HCT116 (cell line): ENCODE measurements around the gene RAD50. TPM values are rescaled to one million over a fixed set of nuclear protein-coding genes. Genes with fewer than 3 reads are reported as not detected.

Source experiments
- ATAC-seq: fragments of 200-7000 bp; cut with Tn5 transposase; 2 replicates; pipeline ENCODE4 v1.9.1; 2020; ENCODE audit warnings: mild to moderate bottlenecking, moderate library complexity
- BruUV-seq: library from RNA; stranded (reverse); fragments of 400-500 nt; replicated peaks from 2 replicates; lab custom pipeline; 2021; lab: Mats Ljungman, UMichigan
- CTCF ChIA-PET: fragments of 300-600 bp; sonication (Branson Sonifier 250); formaldehyde crosslinking; loops from one replicate; lab custom pipeline; 2021; ENCODE audit warnings: antibody characterized with exemption; lab: Charles Lee
- POLR2A ChIA-PET: fragments of 300-600, 350-600 bp; sonication (Branson Sonifier 250); formaldehyde crosslinking; loops from one replicate; lab custom pipeline; 2021; ENCODE audit warnings: antibody characterized with exemption; lab: Charles Lee
- RAD21 ChIA-PET, 2 experiments: fragments of 300-600 bp; sonication (Branson Sonifier 250); formaldehyde crosslinking; loops; one replicate each; lab custom pipeline; 2023; ENCODE audit warnings: low total read pairs in 2 of 2; ENCODE audit not compliant: uncharacterized antibody in 2 of 2, unreplicated experiment in 2 of 2, low non-redundant PET in 1 of 2; lab: Charles Lee
- DNase-seq: peaks from one replicate; pipeline ENCODE4 v3.0.0-alpha.2; 2010; ENCODE audit warnings: low read depth, low spot score
- H2AFZ ChIP-seq: fragments of 200-600 bp; shearing (Covaris generic), sonication (generic); 2 replicates; pipeline ENCODE4 v1.6.1; 2017; ENCODE audit warnings: low read depth, mixed run types, mixed read lengths, antibody characterized with exemption, low read length; ENCODE audit not compliant: poor library complexity, severe bottlenecking
- H3K27ac ChIP-seq: 2 replicates; pipeline ENCODE4 v1.5.1; 2012; ENCODE audit warnings: low read depth, low read length
- H3K27me3 ChIP-seq: fragments of 200-600 bp; sonication (generic); 2 replicates; pipeline ENCODE4 v1.6.1; 2016; ENCODE audit warnings: mixed run types, low read length, mixed read lengths; ENCODE audit not compliant: insufficient read depth
- H3K36me3 ChIP-seq, 2 experiments: fragments of 200-500 bp in 1 of 2; fragments of 200-600 bp in 1 of 2; sonication (Bioruptor generic) in 1 of 2; sonication (generic) in 1 of 2; 2 replicates each; pipeline versions ENCODE4 v1.5.1 to v1.6.1; 2014 to 2016; ENCODE audit warnings: low read length in 2 of 2, inconsistent platforms in 1 of 2, mixed read lengths in 1 of 2, mixed run types in 1 of 2; ENCODE audit not compliant: insufficient read depth in 2 of 2, control insufficient read depth in 1 of 2
- H3K4me1 ChIP-seq, 2 experiments: fragments of 200-600 bp in 1 of 2; sonication (generic) in 1 of 2; 2 replicates each; pipeline versions ENCODE4 v1.5.1 to v1.6.1; 2012 to 2017; ENCODE audit warnings: low read length in 2 of 2, inconsistent platforms in 1 of 2, mild to moderate bottlenecking in 1 of 2, mixed read lengths in 1 of 2, mixed run types in 1 of 2, moderate library complexity in 1 of 2; ENCODE audit not compliant: insufficient read depth in 2 of 2, control insufficient read depth in 1 of 2
- H3K4me2 ChIP-seq: fragments of 200-600 bp; sonication (generic); 2 replicates; pipeline ENCODE4 v1.6.1; 2017; ENCODE audit warnings: mixed run types, low read length, mixed read lengths
- H3K4me3 ChIP-seq, 2 experiments: fragments of 200-600 bp in 1 of 2; sonication (generic) in 1 of 2; replicated peaks in 1 of 2; 2 replicates each; pipeline ENCODE4 v1.5.1; 2011 to 2016; ENCODE audit warnings: low read length in 2 of 2, control low read depth in 1 of 2, low read depth in 1 of 2, mild to moderate bottlenecking in 1 of 2, mixed read lengths in 1 of 2, mixed run types in 1 of 2
- H3K79me2 ChIP-seq: fragments of 200-600 bp; sonication (generic); 2 replicates; pipeline ENCODE4 v1.6.1; 2017; ENCODE audit warnings: mild to moderate bottlenecking, mixed run types, low read length, moderate library complexity, mixed read lengths; ENCODE audit not compliant: insufficient read depth
- H3K9ac ChIP-seq: fragments of 200-600 bp; sonication (generic); 2 replicates; pipeline ENCODE4 v1.6.1; 2016; ENCODE audit warnings: low read length, mixed read lengths
- H3K9me2 ChIP-seq: fragments of 200-600 bp; sonication (generic), shearing (Covaris generic); 2 replicates; pipeline ENCODE4 v1.6.1; 2017; ENCODE audit warnings: mixed run types, mild to moderate bottlenecking, moderate library complexity; ENCODE audit not compliant: insufficient read depth
- H3K9me3 ChIP-seq, 2 experiments: fragments of 200-500 bp in 1 of 2; fragments of 200-600 bp in 1 of 2; sonication (Bioruptor generic) in 1 of 2; sonication (generic) in 1 of 2; 2 replicates each; pipeline ENCODE4 v1.6.1; 2014 to 2017; ENCODE audit warnings: low read length in 2 of 2, mixed read lengths in 2 of 2, inconsistent platforms in 1 of 2, low read depth in 1 of 2, mild to moderate bottlenecking in 1 of 2, mixed run types in 1 of 2, moderate library complexity in 1 of 2; ENCODE audit not compliant: control insufficient read depth in 1 of 2, insufficient read depth in 1 of 2
- H4K20me1 ChIP-seq: fragments of 200-600 bp; sonication (generic), shearing (Covaris generic); 2 replicates; pipeline ENCODE4 v1.6.1; 2017; ENCODE audit warnings: mixed run types, mild to moderate bottlenecking, moderate library complexity; ENCODE audit not compliant: insufficient read depth
- CBX3 ChIP-seq: IDR thresholded peaks from 2 replicates; pipeline ENCODE4 v1.6.1; 2012; ENCODE audit warnings: low read depth
- CEBPB ChIP-seq: IDR thresholded peaks from 2 replicates; pipeline ENCODE4 v1.6.1; 2012; ENCODE audit warnings: low read depth
- CTCF ChIP-seq, 3 experiments: fragments of 200-600 bp in 1 of 3; sonication (generic) in 1 of 3; IDR thresholded peaks in 2 of 3; conservative IDR thresholded peaks in 1 of 3; 2 replicates each; pipeline ENCODE4 v1.5.1; 2012 to 2017; ENCODE audit warnings: low read depth in 2 of 3, low read length in 2 of 3, antibody characterized with exemption in 1 of 3, borderline replicate concordance in 1 of 3, control low read depth in 1 of 3, mild to moderate bottlenecking in 1 of 3, mixed read lengths in 1 of 3, mixed run types in 1 of 3, moderate library complexity in 1 of 3; ENCODE audit not compliant: insufficient read depth in 1 of 3
- EZH2phosphoT487 ChIP-seq: fragments of 200-600 bp; IDR thresholded peaks from 2 replicates; pipeline ENCODE4 v1.6.1; 2018; ENCODE audit warnings: antibody characterized with exemption, borderline replicate concordance
- FOSL1 ChIP-seq: IDR thresholded peaks from 2 replicates; pipeline ENCODE4 v1.6.1; 2012; ENCODE audit warnings: low read depth
- JUND ChIP-seq: IDR thresholded peaks from 2 replicates; pipeline ENCODE4 v1.6.1; 2012
- MAX ChIP-seq: IDR thresholded peaks from 2 replicates; pipeline ENCODE4 v1.6.1; 2012
- RAD21 ChIP-seq: IDR thresholded peaks from 2 replicates; pipeline ENCODE4 v1.6.1; 2012; ENCODE audit warnings: low read depth, mild to moderate bottlenecking
- SP1 ChIP-seq: IDR thresholded peaks from 2 replicates; pipeline ENCODE4 v1.6.1; 2012; ENCODE audit warnings: low read depth
- YY1 ChIP-seq: IDR thresholded peaks from 2 replicates; pipeline ENCODE4 v1.6.1; 2011; ENCODE audit warnings: low read length, low read depth, moderate library complexity, mild to moderate bottlenecking; ENCODE audit not compliant: insufficient replicate concordance; ENCODE audit errors: extremely low read depth
- intact Hi-C: fragments of 100-400 bp; cut with micrococcal nuclease; formaldehyde crosslinking; loops from 2 replicates; pipeline ENCODE4 v1.10.0; 2022
- total RNA-seq: library from RNA; stranded (reverse); gene quantifications from one replicate; pipeline ENCODE4 v1.2.1, GENCODE V29; 2021; ENCODE audit not compliant: unreplicated experiment

The RAD50 gene
- total RNA-seq, 1 experiment from 2014 or later, result 43.6 TPM

GRCh38 chr5:132677191-132677590, 120.4 kb downstream of the RAD50 start:
- Histone ChIP-seq H3K4me3 (no peak overlapping the region), H3K9me2 (no peaks in the 10 kb centered on the region), H2AFZ (peak overlapping the region; percentile 65), H4K20me1 (no peaks in the 10 kb centered on the region), H3K9ac (no peak overlapping the region), H3K9me3 (no peaks in the 10 kb centered on the region), H3K27ac (no peak overlapping the region), H3K4me1 (peaks cover 24 to 34% of the 10 kb centered on the region in 2 experiments), H3K36me3 (no peaks in the 10 kb centered on the region), H3K79me2 (no peaks in the 10 kb centered on the region), H3K27me3 (no peaks in the 10 kb centered on the region), H3K4me2 (peak overlapping the region; percentile 49)
- ChIA-PET RAD21 (no interaction called here), POLR2A (interaction anchor here (1.3 kb wide), 1 partner anchor 17 kb away, joined by 3 read pairs; no protein-coding TSS in a partner anchor), CTCF (interaction anchor here (1.0 to 1.8 kb wide), 5 partner anchors 13 to 171 kb away, joined by 3 to 10 read pairs (median 3); no protein-coding TSS in a partner anchor)
- peak; percentile 79 for DNase-seq
- BruUV-seq, result no TSS peak
- intact Hi-C loops, result loop anchor here (1.0 to 10.0 kb wide), 3 partner anchors 143 to 290 kb away; no protein-coding TSS in a partner anchor
- peak; percentile 98 for ATAC-seq
- peak; percentile 15 for TF ChIP-seq YY1
- TF ChIP-seq SP1, result peak; percentile 48; the same call in 1 of the 2 replicates
- TF ChIP-seq JUND, result peak; percentile 50; the same call in 1 of the 2 replicates
- peak; percentile 56 for TF ChIP-seq FOSL1
- TF ChIP-seq CEBPB, result no peak
- peak; percentile 50; the same call in 1 of the 2 replicates for TF ChIP-seq MAX
- TF ChIP-seq RAD21, result peak; percentile 81
- TF ChIP-seq EZH2phosphoT487, result no peak
- TF ChIP-seq CTCF (IDR thresholded peaks at IDR 0.05 in 2 of 3, conservative IDR thresholded peaks at IDR 0.05 in 1 of 3; ENCODE audit: borderline replicate concordance in 1 of 3, insufficient read depth in 1 of 3, low read depth in 2 of 3, low read length in 2 of 3), result peak; percentile 78 to 84 (median 82)
- peak; percentile 75 for TF ChIP-seq CBX3
